NOMO-1 (cell line): ENCODE results near the gene BHLHE23.

Source experiments
- DNase-seq, 2 experiments: peaks; one replicate each; lab custom pipeline; 2025; ENCODE audit not compliant: unreplicated experiment in 2 of 2; lab: John Stamatoyannopoulos, UW

BHLHE23 gene

DNA sequence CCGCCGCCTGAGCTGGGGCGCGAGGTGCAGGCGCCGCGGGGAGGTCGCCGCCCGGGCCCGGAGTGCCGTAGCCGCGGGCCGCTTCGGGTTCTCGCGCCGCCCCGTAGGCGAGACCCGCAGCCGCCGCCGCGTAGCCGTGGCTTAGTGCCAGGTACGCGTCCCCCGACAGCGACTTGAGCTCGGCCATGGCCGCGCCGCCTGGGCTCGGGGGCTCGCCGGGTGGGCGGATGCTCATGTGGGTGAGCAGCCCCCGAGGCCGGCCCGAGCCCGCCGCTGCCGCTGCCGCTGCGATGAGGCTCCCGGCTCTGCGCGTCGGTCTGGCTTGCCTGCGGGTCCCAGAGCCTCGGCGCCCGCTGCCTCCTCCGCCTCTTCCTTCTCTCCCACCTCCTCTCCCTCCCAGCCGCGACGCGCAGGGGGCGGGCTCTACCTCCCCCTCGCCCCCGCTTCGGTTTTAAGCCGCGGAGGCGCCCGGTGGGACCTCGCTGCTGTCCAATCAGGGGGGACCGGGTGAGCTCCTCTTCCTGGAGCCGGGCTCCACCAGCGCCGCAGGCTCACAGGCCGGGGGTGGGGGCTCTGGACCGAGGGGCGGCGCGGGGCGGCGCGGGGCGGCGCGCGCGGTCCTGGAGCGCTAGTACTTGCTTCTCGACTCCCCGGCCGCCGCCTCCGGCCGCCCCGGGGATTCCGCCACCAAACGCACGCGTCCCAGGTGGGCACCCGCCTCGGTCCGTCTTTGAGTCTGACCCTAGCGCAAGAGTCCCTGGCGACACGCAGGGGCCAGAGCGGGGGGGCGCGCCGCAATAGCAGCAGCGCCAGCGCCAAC, at the start of gene BHLHE23:
Gene BHLHE23 (minus strand): TSS at position 425 of the 820 bp plus-strand sequence. CDS start 190 bp downstream, at position 235.
- no peak for DNase-seq

DNA sequence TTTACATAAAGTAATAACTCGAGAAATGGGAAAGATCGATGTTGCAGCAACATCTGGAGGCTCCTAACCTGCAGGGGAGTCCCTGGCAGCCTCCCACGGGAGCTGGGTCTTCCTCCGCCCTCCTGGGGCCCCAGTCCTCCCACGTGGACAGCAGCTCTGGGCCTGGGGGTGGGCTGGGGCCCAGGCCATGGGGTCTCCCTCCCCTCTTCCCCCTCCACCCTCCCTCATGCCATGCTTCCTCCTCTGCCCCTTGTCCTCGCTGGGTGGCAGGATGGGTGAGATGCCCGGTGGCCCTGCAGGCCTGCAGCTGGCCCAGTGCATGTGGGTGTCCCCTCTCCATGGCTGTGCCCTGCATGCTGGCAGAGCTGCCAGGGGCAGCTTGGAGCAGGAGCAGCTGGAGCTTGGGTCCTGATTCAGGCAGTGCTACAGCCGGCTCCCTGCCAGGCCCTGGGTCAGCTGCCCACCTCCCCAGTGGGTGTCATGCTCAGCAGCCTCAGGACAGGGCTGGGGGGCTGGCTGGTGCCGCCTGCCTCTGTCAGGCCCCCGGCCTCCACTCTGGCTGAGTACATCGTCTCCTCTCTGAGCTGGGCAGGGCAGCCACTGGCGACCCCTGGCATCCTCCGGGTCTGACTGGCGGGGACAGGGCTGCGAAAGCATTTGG, 48.9 kb upstream of the BHLHE23 start:
- no peak for DNase-seq

DNA sequence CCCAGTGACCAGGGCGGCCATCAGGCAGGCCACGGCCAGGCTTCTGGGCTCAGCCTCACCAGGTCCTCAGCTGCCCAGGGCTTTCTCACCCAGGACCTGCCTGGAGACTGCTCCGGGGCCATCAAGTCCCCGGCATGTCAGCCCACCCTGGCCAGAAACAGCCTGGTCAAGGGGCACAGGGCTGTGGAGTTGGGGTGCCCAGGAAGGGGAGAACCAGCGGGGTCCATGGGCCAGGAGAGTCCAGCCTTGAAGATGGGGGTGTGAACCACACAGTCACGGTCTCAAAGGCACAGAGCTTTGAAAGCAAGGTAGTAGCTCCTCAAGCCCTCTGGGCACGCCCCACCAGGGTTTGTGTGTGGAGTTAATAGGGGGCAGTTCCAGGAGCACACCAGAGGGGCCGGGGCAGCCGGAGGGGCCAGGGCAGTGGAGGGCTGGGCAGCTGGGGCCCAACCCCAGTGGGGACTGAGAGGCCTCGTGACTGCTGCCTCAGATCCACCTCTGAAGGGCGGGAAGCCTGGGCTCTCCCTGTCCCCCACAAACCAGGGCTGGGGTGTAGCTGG, 48.0 kb upstream of the BHLHE23 start:
- DNase-seq, result no peak

DNA sequence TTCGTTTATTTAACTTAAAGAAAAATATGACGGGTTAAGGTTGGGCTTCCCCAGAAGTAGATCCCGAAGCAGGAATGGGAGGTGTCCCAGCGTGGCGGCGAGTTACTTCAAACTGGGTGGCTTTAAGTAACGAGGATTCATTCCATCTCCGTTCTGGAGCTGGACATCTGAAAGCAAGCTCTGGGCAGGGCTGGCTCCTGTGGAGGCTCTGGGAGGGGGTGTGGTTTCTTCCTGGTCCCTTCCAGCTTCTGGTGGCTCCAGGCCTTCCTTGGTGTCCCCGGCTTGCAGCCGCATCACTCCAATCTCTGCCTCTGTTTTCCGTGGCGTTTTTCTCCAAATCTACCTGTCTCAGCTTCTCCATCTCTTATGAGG, 47.3 kb upstream of the BHLHE23 start:
- no peak for DNase-seq

DNA sequence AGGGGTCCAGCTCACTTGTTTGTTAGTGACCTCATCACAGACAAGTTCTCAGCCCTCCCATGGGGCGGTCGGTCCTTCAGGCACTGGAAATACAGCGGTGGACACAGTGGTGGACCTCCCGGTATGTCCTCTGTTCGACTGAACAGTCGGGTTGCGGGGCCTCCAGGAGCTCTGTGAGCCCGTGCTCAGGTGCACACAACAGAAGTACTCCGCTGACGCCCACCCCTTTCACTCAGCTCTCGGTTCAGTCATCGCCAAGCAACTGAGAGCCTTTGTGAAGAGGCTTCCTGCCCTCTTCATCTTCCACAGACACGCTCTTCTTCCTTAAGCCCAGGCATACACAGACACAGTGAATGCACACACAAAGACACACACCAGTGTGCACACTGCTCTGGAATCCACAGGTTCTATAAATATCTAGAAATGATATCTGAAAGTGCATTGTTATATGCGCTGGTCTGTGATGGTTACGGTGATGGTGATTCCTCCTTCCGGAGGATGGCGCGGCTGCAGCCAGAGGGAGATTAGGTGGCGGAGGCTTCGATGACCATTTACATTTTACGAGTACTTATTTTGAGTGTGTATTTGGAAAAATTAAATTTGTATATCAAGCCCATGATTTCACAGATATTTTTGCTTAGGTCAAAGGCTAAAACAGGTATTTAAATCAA, 46.8 kb upstream of the BHLHE23 start:
- no peak for DNase-seq

DNA sequence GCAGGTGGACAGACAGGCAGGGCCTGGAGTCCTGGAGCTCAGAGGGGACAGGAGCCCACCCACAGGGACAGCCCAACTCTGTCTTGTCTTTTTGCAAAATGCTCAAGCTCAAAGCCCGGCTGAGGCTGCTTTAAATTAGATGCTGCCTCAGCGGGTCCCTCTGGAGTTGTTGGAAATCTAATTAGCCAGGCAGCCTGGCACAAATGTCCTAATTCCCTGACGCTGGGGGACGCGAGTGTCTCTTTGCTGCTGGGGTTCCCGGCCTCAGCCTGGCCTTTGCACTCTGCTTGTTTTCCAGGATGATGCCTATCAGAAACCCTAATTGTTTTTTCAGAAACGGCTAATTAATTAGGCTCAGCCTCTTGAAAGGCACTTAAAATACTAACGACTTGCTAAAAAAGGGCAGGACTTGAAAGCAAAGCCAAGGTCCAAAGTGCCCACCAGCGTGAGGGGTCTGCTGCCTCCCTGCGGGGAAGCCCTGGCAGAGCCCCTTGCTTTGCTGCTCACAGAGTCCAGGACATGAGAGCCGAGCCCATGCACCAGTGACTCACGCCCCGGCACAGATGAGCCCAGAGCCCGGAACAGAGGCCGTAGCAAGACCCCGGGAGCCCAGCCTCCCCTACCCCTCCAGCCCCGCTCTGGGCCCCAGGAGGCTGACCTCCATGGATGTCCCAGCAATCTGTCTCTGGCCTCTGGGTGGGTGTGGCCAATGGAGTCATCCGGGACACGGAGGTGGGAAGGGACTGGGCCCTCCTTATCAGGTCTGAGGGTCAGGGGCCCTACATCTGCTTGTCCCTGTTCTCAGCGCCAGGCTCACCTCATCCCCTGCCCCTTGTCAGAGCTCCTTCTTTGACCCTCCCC, 46.0 kb upstream of the BHLHE23 start:
- no peak for DNase-seq

DNA sequence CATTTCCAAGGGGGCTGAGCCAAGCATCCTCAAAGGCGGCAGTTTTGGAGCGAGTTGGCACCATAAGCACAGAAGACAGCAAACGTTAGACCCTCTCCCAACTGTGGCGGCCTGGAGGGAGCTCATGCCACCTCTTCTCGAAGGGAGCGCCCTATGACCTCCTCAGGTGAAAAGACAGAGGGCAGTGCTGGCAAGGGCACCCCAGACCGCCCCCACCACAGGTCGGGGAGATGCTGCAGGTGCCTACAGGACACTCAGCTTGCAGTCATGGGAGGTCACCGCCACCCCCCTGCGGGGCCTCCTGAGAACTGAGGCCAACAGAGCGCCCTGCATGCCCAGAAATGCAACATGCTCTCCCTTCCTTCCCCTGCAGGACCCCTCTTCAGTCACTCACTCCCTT, 45.1 kb upstream of the BHLHE23 start:
- DNase-seq, result no peak

DNA sequence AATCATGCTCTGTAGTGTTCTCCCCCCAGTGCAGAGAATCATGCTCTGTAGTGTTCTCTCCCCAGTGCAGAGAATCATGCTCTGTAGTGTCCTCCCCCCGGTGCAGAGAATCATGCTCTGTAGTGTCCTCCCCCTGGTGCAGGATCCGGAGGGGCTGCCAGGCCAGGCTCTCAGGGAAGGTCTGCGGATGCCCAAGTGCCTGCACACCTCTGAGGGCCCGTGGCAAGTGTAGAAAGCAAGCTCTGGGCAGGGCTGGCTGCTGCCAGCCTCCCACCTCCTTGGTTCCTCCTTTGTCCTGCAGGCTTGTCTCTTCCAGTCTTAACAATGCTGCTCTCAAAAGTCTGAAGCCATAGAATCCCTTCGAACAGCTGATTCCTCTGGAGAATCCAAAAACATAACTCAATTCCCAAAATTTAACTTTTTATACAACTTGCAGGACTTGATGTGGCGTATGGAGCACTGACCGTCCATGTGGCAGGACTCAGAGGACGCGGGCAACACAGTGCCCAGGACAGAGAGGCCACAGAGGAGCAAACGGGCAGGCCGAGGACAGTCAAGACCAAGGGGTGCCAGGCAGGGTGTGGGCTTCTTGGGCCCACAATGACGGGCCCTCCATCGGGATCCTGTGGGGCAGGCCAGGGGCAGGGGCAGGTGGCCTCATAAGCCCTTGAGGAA, 44.6 kb upstream of the BHLHE23 start:
- DNase-seq, result no peak

DNA sequence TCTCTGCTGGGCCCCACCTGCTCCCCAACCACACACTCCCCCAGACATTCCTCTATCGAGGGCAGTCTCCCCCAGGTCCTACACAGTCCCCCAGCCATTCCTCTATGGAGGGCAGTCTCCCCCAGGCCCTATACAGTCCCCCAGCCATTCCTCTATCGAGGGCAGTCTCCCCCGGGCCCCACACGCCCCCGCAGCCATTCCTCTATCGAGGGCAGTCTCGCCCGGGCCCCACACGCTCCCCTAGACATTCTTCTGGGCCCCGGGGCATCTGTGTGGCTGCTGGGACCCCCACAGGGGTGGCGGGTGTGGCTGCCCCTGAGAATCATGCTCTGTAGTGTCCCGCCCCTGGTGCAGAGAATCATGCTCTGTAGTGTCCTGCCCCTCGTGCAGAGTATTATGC, 43.6 kb upstream of the BHLHE23 start:
- DNase-seq, result no peak

DNA sequence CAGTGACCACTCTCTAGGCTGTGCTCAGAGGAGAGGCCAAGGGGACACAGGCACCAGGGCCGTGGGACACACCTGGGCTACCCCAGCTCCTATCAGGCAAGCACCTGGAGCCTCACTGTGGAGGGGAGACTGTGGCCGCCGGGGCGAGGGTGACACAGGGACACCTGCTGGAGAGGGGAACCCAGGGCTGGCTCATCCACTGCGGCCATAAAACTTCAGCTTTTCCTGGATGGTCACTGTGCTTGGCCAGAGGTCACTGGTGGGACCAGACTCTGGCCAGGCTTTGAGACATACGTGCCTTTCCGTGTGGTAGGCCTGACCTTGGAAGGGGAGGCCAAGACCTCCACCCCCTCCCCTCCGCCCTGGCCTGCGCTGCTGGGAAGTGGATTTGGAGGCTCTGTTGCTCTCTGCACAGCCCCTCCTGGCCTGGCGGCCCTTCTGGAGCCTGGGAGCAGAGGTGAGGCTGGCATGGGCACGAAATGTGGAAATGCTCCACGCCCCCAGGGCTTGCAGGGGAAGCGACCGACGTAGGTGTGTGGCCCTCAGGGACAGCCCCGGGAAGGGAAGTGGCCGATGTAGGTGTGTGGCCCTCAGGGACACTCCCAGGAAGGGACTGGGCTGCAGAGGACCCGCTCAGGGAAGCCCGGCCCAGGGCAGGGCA, 42.9 kb upstream of the BHLHE23 start:
- no peak for DNase-seq

DNA sequence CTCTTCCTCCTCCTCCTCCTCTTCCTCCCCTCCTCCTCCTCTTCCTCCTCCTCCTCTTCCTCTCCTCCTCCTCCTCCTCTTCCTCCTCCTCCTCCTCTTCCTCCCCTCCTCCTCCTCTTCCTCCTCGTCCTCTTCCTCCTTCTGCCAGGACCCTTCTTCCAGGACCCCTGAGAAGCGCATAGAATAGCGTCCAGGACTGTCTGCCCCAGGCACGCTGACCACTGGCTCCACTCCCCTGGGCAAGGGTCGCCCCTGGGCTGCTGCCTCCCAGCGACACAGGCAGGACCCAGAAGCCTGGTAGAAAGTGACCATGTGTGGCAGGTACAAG, 42.4 kb upstream of the BHLHE23 start:
- DNase-seq, result no peak

DNA sequence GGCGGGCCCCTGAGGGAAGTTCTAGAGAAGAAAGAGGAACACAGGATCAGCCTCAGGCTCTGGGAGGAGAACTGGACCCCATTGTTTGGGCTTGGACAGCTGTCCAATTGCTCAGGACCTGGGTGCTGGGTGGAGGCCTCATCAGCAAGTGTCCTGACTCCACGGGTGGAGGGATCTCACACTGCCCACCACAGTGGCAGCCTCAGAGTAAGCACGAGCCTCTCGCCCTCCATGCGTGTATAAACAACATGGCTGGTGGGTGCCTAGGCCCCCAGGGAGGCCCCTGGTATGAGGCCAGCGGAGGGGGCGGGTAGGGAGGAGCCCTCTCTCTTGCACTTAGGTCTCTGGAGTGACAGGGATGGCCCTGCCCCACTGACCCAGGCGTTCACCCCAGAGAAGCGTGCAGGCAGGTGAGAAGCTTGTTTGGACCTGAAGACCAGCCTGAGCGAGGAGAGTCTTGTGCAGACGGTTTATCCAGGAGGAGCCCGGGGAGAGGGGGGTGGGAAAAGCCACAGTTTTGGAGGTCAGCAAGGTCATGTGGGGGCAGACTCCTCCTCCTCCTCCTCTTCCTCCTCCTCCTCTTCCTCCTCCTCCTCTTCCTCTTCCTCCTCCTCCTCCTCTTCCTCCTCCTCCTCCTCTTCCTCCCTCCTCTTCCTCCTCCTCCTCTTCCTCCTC, 41.9 kb upstream of the BHLHE23 start:
- DNase-seq, result no peak

DNA sequence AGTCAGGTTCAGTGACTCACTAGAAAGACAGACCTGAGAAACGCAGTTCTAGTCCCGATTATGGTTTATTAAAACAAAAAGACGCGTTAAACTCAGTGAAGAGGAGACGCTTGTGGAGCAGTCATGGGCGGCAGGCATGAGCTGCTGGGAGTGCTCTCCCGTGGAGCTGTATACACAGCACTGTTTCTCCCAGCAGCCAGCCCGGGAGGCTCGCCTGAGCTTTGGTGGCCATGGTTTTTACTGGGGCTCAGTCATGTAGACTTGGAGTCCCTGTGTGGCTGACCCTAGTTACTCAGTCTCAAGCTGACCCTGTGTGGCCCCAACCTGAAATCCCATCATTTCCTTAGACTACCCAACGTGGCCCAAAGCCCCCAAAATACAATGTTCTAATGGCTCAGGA, 41.2 kb upstream of the BHLHE23 start:
- DNase-seq, result no peak

DNA sequence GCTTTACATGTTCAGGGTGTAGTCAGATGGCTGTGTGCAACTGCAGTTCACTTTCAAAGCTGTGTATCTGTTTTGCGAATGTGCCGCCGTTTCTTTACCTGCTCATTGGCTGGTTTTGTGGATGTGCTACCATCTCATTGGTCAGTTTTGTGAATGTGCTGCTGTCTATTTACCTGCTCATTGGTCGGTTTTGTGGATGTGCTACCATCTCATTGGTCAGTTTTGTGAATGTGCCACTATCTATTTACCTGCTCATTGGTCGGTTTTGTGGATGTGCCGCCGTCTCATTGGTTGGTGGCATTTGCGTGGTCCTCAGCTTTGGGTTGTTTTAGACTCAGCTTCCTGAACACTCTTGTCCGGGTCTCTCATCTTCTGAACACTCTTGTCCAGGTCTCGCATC, 40.5 kb upstream of the BHLHE23 start:
- no peak for DNase-seq

DNA sequence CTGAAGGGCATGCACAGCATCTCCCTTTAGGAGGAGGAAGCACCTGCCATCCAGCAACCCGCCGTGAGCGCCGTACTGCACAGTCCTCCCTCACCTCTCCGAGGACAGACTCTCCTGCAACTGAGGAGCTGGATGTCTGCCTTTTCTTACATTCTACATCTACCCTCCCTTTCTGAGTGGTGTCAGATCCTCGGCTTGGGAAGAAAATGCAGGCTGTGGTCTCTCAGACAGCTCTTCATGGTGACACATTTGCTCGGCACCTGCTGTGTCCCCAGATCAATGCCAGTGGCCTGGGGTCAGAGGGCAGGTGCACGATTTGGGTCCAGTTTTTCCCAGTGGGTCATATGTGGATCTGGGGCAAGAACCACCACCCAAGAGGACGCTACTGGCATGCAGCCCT, 40.1 kb upstream of the BHLHE23 start:
- no peak for DNase-seq

DNA sequence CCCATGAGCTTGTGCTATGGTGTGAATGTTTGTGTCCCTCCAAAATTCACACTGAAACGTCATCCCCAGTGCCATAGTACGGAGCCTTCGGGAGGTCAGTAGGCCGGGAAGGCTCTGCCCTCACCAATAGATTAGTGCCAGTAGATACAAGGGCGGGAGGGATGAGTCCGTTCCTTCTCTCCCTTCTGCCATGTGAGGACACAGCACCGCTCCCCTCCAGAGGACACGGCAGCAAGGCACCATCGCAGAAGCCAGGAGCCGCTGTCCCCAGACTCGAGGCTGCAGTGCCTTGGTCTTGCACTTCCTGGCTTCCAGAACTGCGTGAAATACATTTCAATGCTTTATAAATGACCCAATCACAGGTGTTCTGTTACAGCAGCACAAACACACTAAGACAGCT, 39.2 kb upstream of the BHLHE23 start:
- no peak for DNase-seq

DNA sequence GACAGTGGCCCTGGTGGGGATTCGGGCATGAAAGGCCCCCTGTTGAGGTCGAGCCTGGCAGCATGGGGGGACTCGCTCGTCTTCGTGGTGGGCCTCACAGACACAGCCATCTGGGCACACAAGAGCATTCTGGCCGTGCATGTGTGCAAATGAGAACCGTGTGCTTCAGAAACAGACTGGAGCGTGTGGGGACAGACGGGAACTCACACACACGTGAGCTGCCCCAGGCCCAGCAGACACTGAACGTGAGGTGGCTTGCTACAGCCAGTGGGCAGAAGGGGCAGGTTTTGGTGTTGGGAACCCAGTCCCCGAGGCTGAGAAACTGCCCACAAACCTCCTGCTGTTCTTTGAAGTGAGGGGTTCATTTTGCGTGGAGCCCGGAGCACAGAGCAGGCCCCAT, 38.6 kb upstream of the BHLHE23 start:
- no peak for DNase-seq

DNA sequence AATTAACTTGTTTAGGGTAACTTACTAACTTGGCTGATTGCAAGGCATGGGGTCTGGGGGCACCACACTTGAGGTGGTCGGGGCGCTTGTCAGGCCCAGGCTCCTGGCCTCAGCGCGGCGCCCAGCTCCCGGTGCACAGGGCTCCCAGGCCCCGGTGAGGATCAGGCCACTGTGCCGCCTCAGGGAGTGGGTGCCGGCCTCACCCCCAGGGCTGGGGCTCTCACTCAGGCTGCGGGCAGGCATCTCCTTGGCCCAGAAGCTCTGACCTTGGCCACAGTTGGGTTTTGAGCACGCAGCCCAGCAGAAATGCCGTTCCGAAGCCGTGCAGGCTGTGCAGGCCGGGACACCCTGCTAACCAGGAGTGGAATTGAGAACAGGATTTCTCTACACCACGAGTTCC, 37.8 kb upstream of the BHLHE23 start:
- DNase-seq, result no peak

DNA sequence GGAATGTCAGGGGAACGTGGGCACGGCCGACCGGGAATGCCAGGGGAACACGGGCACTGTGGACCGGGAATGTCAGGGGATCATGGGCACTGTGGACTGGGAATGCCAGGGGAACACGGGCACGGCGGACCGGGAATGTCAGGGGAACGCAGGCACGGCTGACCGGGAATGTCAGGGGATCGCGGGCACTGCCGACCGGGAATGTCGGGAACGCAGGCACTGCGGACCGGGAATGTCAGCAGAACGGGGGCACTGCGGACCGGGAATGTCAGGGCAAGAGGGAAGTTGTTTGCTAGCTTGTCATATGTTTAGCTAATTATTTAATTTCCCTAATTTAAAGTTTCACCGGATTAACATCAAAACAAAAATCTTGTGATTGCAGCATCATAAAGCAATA, 37.4 kb upstream of the BHLHE23 start:
- no peak for DNase-seq
